G401 (cell line): Measurements from ENCODE around the gene SPIB. TPM values are rescaled to one million over a fixed set of nuclear protein-coding genes. Genes with fewer than 3 reads are reported as not detected.

Source experiments
- DNase-seq: peaks from one replicate; pipeline ENCODE4 v3.0.0-alpha.2; 2015; ENCODE audit warnings: low spot score
- in situ Hi-C: cut with HindIII; loops from 2 replicates; pipeline ENCODE4 v1.10.0; 2016; ENCODE audit warnings: low sequenced_read_pairs, mixed read lengths
- total RNA-seq: library from RNA; depleted of rRNA; stranded (reverse); fragments of >200 nt; shearing (Covaris generic); gene quantifications from 2 replicates; pipeline ENCODE4 v1.2.3, GENCODE V29; 2014; rRNA removed

The SPIB gene
- total RNA-seq = 0.44 TPM in 1 of 2 replicates, not detected in the other

- no peak for DNase-seq
- in situ Hi-C loops = no loop called here
Observed at GRCh38 chr19:50418176-50419021, at the start of gene SPIB. Gene SPIB (plus strand): TSS chr19:50418938. CDS start chr19:50418963, 25 bp downstream.

- in situ Hi-C loops = no loop called here
- DNase-seq = no peak
Observed at GRCh38 chr19:50371914-50372475, 46.7 kb upstream of the SPIB start.

DNA sequence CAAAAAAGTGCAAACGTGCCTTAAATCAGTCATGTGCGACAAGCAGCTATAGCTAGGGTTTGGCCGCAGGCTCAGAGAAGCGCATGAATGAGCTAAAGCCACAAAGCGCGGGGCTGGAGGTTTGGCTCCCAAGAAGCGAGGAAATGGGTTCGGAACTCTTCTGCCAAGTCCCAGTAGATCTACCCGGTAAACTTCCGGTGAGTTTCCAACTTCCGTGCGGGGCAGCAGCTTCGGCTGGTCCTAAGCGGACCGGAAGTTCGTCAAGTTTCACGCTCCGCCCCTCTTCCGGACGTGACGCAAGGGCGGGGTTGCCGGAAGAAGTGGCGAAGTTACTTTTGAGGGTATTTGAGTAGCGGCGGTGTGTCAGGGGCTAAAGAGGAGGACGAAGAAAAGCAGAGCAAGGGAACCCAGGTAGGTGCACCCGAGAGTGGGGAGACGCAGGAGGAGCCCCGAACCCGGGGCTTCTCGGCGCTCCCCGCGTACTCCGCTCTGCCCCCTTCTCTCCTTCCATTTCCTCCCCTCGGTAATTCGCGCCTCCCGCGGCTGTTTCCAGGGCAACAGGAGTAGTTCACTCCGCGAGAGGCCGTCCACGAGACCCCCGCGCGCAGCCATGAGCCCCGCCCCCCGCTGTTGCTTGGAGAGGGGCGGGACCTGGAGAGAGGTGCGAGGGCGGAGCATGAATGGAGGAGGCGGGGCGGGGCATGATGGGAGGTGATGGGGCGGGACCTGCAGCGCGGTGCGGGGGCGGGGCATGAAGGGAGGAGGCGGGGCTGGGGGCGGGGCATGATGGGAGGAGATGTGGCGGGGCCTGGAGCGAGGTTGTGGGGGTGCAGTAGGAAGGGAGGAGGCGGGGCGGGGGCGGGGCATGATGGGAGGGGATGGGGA lies 42.3 kb upstream of the SPIB start, which contains the start of gene NR1H2:
NR1H2 (plus strand) TSS at position 292 of the 885 bp plus-strand sequence. CDS start 1,149 bp downstream, outside the sequence.
- peak; percentile 98 for DNase-seq
- in situ Hi-C loops = no loop called here

DNA sequence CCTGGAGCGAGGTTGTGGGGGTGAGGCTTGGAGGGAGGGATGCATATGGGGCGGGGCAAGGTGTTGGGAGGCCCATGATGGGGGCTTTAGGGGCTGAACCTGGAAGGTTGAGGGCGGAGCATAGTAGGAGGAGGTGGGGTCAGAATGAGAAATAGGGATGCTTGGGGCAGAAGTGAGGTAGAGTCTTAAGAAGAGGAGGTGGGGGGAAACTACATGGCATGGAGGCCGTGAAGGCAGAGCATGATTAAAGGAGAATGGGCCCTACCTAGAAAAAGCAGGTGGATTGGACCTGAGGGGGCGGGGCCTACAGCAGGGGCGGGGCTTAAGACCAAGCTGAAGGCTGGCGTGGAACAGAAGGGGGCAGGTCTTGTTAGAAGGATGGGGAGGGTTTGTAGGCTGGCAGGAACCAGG lies 41.7 kb upstream of the SPIB start:
- in situ Hi-C loops = no loop called here
- DNase-seq = peak; percentile 25

DNA sequence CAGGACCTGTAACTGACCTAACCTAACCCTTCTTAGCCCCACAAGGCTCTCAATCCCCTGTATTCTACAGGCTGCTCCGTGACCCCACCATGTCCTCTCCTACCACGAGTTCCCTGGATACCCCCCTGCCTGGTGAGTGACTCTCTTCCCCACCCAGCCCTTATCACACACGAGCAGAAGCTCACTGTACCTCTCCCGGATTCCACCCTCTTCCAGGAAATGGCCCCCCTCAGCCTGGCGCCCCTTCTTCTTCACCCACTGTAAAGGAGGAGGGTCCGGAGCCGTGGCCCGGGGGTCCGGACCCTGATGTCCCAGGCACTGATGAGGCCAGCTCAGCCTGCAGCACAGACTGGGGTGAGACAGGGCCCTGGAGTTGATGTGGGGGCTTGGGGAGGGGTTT lies 41.2 kb upstream of the SPIB start:
- in situ Hi-C loops = no loop called here
- DNase-seq = no peak

DNA sequence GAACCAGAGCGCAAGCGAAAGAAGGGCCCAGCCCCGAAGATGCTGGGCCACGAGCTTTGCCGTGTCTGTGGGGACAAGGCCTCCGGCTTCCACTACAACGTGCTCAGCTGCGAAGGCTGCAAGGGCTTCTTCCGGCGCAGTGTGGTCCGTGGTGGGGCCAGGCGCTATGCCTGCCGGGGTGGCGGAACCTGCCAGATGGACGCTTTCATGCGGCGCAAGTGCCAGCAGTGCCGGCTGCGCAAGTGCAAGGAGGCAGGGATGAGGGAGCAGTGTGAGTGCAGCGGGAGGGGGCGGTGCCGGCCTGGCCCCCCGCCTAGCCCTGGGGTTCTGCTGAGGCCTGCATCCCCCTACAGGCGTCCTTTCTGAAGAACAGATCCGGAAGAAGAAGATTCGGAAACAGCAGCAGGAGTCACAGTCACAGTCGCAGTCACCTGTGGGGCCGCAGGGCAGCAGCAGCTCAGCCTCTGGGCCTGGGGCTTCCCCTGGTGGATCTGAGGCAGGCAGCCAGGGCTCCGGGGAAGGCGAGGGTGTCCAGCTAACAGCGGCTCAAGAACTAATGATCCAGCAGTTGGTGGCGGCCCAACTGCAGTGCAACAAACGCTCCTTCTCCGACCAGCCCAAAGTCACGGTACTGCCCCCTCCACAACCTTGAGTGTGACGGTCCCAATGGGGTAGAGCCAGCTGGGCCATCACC lies 40.4 kb upstream of the SPIB start:
- no peak for DNase-seq
- in situ Hi-C loops = no loop called here

- no peak for DNase-seq
- in situ Hi-C loops = no loop called here
Observed at GRCh38 chr19:50378863-50379236, 39.9 kb upstream of the SPIB start.

GRCh38 chr19:50379602-50380001 lies 39.1 kb upstream of the SPIB start:
- in situ Hi-C loops = no loop called here
- no peak for DNase-seq

DNA sequence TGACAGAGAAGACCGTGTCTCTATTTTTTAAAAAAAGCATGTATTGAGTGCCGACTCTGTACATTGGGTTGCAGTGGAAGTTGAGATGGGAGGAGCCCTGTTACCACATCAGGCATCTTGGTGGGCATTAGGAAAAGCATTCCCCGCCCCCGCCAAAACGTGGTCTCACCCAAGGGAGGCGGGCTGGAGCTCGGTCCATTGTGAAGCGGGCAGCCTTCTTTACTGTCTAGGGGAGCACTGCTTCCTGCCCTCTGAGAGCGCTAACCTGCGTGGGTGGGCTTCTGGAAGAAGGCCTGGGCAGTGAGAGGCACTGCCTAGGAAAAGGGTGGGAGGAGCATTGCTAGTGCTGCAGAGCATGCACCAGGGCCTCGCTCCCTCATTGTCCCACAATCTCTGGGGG lies 38.6 kb upstream of the SPIB start:
- in situ Hi-C loops = no loop called here
- DNase-seq = no peak

GRCh38 chr19:50380751-50381151 lies 38.0 kb upstream of the SPIB start:
- in situ Hi-C loops = no loop called here
- no peak for DNase-seq

- in situ Hi-C loops = no loop called here
- no peak for DNase-seq
Observed at GRCh38 chr19:50381881-50382729, 36.6 kb upstream of the SPIB start.

- in situ Hi-C loops = no loop called here
- DNase-seq = no peak
Observed at GRCh38 chr19:50383001-50383851, 35.5 kb upstream of the SPIB start.

DNA sequence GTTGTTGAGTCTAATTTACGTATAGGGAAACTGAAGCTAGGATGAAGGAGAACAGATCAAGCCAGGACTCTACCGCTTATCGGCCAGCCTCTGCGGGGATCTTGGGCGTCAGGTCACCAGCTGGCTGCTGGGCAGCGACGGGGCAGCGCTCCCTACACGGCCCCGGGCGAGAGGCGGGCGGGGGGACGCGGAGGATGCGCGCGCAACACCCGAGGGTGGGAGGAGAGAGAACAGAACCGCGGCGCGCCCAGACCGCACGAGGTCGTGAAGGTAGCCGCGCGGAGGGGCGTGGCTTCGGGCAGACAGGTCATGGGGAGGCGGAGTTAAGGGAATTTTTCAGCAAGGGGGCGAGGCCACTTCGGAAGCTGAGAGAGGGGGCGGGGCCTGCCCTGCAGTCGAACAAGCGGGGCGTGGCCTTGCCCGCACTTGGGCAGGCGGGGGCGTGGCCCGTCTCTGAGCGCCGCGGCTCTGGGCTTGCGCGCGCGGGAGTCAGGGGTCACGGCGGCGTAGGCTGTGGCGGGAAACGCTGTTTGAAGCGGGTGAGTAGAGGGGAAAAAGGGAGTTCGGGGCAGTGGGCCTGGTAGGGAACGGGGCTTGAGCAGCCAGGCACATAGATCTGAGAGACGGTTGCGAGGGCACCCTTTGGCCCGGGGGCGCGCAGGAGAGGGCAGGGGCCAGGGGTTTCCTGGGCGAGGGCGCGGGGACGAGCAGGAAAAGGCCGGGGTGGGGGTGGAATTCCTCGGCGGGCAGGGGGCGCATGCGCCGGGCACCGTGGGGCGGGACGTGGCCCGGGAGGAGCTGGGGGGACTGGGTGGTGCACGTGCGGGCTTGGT lies 34.7 kb upstream of the SPIB start, which contains the start of gene POLD1:
POLD1 (plus strand) TSS at position 496 of the 833 bp plus-strand sequence. CDS start 14,505 bp downstream, outside the sequence.
- peak; percentile 94 for DNase-seq
- in situ Hi-C loops = no loop called here

GRCh38 chr19:50384685-50385535 lies 33.8 kb upstream of the SPIB start:
- peak; percentile 39 for DNase-seq
- in situ Hi-C loops = no loop called here

DNA sequence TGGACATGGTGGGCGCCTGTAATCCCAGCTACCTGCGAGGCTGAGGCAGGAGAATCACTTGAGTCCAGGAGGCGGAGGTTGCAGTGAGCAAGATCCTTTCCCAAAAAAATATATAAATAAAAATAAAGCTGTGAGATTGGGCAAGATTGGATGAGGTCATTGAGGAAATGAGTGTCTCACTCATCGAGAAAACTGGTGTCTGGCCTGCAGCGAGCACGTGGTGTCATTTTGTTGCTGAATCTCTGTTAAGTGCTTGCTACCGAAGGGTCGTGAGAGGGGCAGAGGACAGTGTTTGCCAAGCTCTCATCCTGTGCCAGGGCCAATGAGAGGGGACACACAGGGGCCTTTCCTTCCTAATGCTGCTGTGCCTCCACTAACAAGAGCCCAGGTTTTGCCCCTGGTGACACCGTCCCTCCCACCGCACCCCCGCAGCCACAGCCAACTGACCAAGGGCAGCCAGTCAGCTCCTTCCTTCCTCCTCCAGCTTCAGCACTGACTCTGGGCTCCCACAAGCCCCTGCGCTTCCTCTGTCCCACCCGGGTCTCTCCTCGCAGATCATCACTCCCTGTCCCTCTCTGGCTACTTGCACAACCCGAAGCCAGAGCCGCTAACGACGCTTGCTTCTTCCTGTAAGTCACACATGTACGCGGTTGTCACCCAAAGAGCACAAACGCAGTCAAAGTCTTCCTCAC lies 31.4 kb upstream of the SPIB start:
- DNase-seq = no peak
- in situ Hi-C loops = no loop called here
